Endothelial cell (in vitro differentiated cells): ENCODE results near the gene NMNAT3. TPM values are rescaled to one million over a fixed set of nuclear protein-coding genes. Genes with fewer than 3 reads are reported as not detected.

Experiments
- DNase-seq: peaks from one replicate; pipeline ENCODE4 v3.0.0; 2021; ENCODE audit warnings: low spot score
- H3K27ac Mint-ChIP-seq: one replicate; pipeline ENCODE4 v1.8.0; 2021; ENCODE audit warnings: mixed read lengths, inconsistent platforms; ENCODE audit not compliant: unreplicated experiment
- H3K27me3 Mint-ChIP-seq: one replicate; pipeline ENCODE4 v1.8.0; 2021; ENCODE audit warnings: mild to moderate bottlenecking, moderate library complexity, mixed read lengths, inconsistent platforms; ENCODE audit not compliant: unreplicated experiment
- H3K36me3 Mint-ChIP-seq: one replicate; pipeline ENCODE4 v1.8.0; 2021; ENCODE audit warnings: mild to moderate bottlenecking, low read depth, mixed read lengths, inconsistent platforms; ENCODE audit not compliant: unreplicated experiment
- H3K4me1 Mint-ChIP-seq: one replicate; pipeline ENCODE4 v1.8.0; 2021; ENCODE audit warnings: mild to moderate bottlenecking, mixed read lengths, inconsistent platforms; ENCODE audit not compliant: unreplicated experiment
- H3K4me3 Mint-ChIP-seq: one replicate; pipeline ENCODE4 v1.8.0; 2021; ENCODE audit warnings: mild to moderate bottlenecking, mixed read lengths, inconsistent platforms; ENCODE audit not compliant: unreplicated experiment
- H3K9me3 Mint-ChIP-seq: one replicate; pipeline ENCODE4 v1.8.0; 2021; ENCODE audit warnings: mixed read lengths, inconsistent platforms; ENCODE audit not compliant: unreplicated experiment
- total RNA-seq: library from RNA; stranded (reverse); fragmentation: NEBNext Ultra II Directional; extraction: Animal tissue kit (Norgen Biotek cat#: 25700); gene quantifications from one replicate; pipeline ENCODE4 v1.2.1, GENCODE V29; 2021; ENCODE audit not compliant: unreplicated experiment
- TF ChIP-seq, protein P1 (sequence below): fragments of 200-600 bp; sonication (generic); IDR thresholded peaks from one replicate; pipeline ENCODE4 v1.5.0; 2021; ENCODE audit warnings: antibody characterized with exemption; ENCODE audit not compliant: unreplicated experiment

NMNAT3 gene
- total RNA-seq, 1 donor from 2014 or later: 0.62 TPM

DNA sequence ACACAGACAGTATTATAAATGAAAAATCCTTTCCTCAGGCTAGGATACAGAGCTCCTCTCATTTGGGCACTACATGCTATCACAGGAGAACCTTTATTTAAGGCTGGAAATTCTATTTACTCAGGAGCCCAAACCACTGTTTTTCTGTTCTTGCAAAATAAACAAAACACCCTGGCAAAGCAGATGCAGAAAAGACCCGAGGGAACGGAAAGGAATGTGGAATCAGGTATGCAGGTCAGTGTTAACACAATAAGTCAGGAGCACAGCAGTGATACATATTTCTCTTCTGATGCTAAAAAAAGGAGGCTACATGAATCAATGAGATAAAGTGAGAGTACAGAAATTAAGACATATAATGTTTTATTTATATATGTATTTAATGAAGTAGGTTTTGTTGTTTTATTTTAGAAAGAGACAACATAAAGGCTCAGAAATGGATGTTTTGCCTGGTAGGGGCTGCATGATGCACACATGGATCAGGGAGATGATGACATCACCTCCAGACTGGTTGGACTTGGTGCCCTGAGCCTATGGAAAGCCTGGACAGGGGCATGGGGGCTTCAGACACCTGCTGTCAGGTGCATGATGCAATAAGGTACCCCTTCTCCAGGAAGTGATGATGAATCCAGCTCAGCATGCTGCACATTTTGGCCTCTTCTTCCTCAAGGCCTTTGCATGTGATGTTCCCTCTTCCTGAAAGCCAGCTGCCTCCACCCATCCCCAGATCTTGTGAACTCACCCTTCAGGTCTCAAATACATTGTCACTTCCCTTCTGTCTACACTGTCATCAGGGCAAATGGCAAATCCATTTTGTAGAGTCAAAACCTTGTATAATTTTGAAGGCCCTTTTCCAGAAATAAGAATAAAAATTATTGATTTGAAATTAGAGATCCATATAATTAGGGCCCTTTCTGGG, 119.2 kb downstream of the NMNAT3 start:
- TF ChIP-seq, protein P1, sequence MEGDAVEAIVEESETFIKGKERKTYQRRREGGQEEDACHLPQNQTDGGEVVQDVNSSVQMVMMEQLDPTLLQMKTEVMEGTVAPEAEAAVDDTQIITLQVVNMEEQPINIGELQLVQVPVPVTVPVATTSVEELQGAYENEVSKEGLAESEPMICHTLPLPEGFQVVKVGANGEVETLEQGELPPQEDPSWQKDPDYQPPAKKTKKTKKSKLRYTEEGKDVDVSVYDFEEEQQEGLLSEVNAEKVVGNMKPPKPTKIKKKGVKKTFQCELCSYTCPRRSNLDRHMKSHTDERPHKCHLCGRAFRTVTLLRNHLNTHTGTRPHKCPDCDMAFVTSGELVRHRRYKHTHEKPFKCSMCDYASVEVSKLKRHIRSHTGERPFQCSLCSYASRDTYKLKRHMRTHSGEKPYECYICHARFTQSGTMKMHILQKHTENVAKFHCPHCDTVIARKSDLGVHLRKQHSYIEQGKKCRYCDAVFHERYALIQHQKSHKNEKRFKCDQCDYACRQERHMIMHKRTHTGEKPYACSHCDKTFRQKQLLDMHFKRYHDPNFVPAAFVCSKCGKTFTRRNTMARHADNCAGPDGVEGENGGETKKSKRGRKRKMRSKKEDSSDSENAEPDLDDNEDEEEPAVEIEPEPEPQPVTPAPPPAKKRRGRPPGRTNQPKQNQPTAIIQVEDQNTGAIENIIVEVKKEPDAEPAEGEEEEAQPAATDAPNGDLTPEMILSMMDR: no peak
- DNase-seq: no peak
- Mint-ChIP-seq H3K36me3 (no peaks in the 10 kb centered on the region), H3K9me3 (no peaks in the 10 kb centered on the region), H3K4me3 (no peak overlapping the region), H3K27me3 (no peaks in the 10 kb centered on the region), H3K27ac (no peak overlapping the region), H3K4me1 (no peaks in the 10 kb centered on the region)

GRCh38 chr3:139557041-139557440, 120.7 kb downstream of the NMNAT3 start:
- no peak for DNase-seq
- Mint-ChIP-seq H3K27me3 (no peaks in the 10 kb centered on the region), H3K27ac (no peak overlapping the region), H3K4me3 (no peak overlapping the region), H3K9me3 (no peaks in the 10 kb centered on the region), H3K4me1 (no peaks in the 10 kb centered on the region), H3K36me3 (no peaks in the 10 kb centered on the region)
- TF ChIP-seq, protein P1: no peak

GRCh38 chr3:139555249-139555648, 122.5 kb downstream of the NMNAT3 start:
- Mint-ChIP-seq H3K27ac (no peak overlapping the region), H3K4me1 (no peaks in the 10 kb centered on the region)
- DNase-seq: no peak

DNA sequence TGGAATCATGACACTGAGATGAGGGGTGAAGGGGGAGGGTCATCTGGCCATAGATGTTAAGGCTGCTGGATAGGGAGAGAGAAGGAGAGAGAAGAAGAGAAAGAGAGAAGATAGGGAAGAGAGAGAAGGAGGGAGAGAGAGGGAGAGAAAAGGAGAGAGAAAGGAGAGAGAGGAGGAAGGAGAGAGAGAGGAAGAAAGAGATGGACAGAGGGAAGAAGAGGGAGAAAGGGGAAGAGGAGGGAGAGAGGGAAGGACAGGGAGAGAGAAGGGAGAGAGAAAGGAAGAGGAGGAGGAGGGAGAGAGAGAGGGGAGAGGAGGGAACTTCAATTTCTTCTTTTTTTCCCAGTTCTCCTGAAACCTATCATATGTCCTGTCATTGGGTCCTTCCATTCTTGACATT, 123.1 kb downstream of the NMNAT3 start:
- H3K27ac Mint-ChIP-seq: no peak overlapping the region

More at GRCh38 chr3:139555249-139555648, 122.5 kb downstream of the NMNAT3 start:
- H3K36me3 Mint-ChIP-seq: no peaks in the 10 kb centered on the region
- no peaks in the 10 kb centered on the region for H3K27me3 Mint-ChIP-seq
- TF ChIP-seq, protein P1: no peak
- no peak overlapping the region for H3K4me3 Mint-ChIP-seq
- no peaks in the 10 kb centered on the region for H3K9me3 Mint-ChIP-seq

More for the DNA sequence above, 123.1 kb downstream of the NMNAT3 start:
- Mint-ChIP-seq H3K27me3 (no peaks in the 10 kb centered on the region), H3K4me3 (no peak overlapping the region), H3K9me3 (no peaks in the 10 kb centered on the region), H3K36me3 (no peaks in the 10 kb centered on the region), H3K4me1 (no peaks in the 10 kb centered on the region)
- TF ChIP-seq, protein P1: no peak
- DNase-seq: no peak
